ENCODE measurements around the gene FAM107A. TPM values are rescaled to one million over a fixed set of nuclear protein-coding genes. Genes with fewer than 3 reads are reported as not detected.

The FAM107A gene
- total RNA-seq, 2 donors from 2014 or later = not detected

- ATAC-seq (replicated peaks in 1 of 2) (peak; percentile 92 to 95), DNase-seq (peak; percentile 63 to 65)
- peaks cover 3% of the 10 kb centered on the region in 2 donors for H3K36me3 Mint-ChIP-seq (ENCODE audit: insufficient read depth in 2 of 2)
- H3K4me1 Mint-ChIP-seq (ENCODE audit: low read depth) = peaks cover 20% of the 10 kb centered on the region
- no peak overlapping the region for H3K27ac Mint-ChIP-seq
- H3K4me3 Mint-ChIP-seq = peak overlapping the region; percentile 89 to 94
- peaks cover 66% of the 10 kb centered on the region for H3K27me3 Mint-ChIP-seq (ENCODE audit: low read depth)
- H3K9me3 Mint-ChIP-seq = no peaks in the 10 kb centered on the region
Observed at GRCh38 chr3:58585005-58585786, 8.0 kb upstream of the FAM107A start.

- Mint-ChIP-seq H3K27ac (no peak overlapping the region), H3K27me3 (ENCODE audit: low read depth) (peaks cover 60% of the 10 kb centered on the region), H3K36me3 (ENCODE audit: insufficient read depth in 2 of 2) (peaks cover 3% of the 10 kb centered on the region in 2 donors)
Observed at GRCh38 chr3:58584690-58585004, 7.5 kb upstream of the FAM107A start.

GRCh38 chr3:58581328-58582091 is 4.3 kb upstream of the FAM107A start:
- DNase-seq = no peak
- Mint-ChIP-seq H3K27me3 (ENCODE audit: low read depth) (peaks cover 35% of the 10 kb centered on the region), H3K4me3 (no peak overlapping the region), H3K4me1 (ENCODE audit: low read depth) (peaks cover 20% of the 10 kb centered on the region), H3K9me3 (no peaks in the 10 kb centered on the region), H3K36me3 (ENCODE audit: insufficient read depth in 2 of 2) (peaks cover 3% of the 10 kb centered on the region in 2 donors), H3K27ac (no peak overlapping the region)
- no peak for ATAC-seq (replicated peaks in 1 of 2)

More at GRCh38 chr3:58584690-58585004, 7.5 kb upstream of the FAM107A start:
- Mint-ChIP-seq H3K4me1 (ENCODE audit: low read depth) (peaks cover 20% of the 10 kb centered on the region), H3K4me3 (peak overlapping the region; percentile 89 to 94), H3K9me3 (no peaks in the 10 kb centered on the region)
- DNase-seq = no peak
- peak in 1 of 2 donors; percentile 4 for ATAC-seq (replicated peaks in 1 of 2)

GRCh38 chr3:58580826-58581327 is 3.7 kb upstream of the FAM107A start:
- Mint-ChIP-seq H3K4me1 (ENCODE audit: low read depth) (peaks cover 14% of the 10 kb centered on the region), H3K27me3 (ENCODE audit: low read depth) (peaks cover 28% of the 10 kb centered on the region), H3K27ac (no peak overlapping the region), H3K36me3 (ENCODE audit: insufficient read depth in 2 of 2) (no peaks in the 10 kb centered on the region), H3K4me3 (no peak overlapping the region), H3K9me3 (no peaks in the 10 kb centered on the region)
- no peak for DNase-seq
- no peak for ATAC-seq (replicated peaks in 1 of 2)

- Mint-ChIP-seq H3K27ac (no peak overlapping the region), H3K27me3 (ENCODE audit: low read depth) (peaks cover 11% of the 10 kb centered on the region), H3K9me3 (no peaks in the 10 kb centered on the region), H3K36me3 (ENCODE audit: insufficient read depth in 2 of 2) (no peaks in the 10 kb centered on the region), H3K4me3 (no peak overlapping the region), H3K4me1 (ENCODE audit: low read depth) (no peaks in the 10 kb centered on the region)
- no peak for ATAC-seq (replicated peaks in 1 of 2)
- no peak for DNase-seq
Observed at GRCh38 chr3:58578873-58579272, 1.7 kb upstream of the FAM107A start.

- DNase-seq = no peak
- no peaks in the 10 kb centered on the region for H3K9me3 Mint-ChIP-seq
- no peak for ATAC-seq (replicated peaks in 1 of 2)
- H3K4me1 Mint-ChIP-seq (ENCODE audit: low read depth) = no peaks in the 10 kb centered on the region
- no peak overlapping the region for H3K4me3 Mint-ChIP-seq
- H3K27ac Mint-ChIP-seq = no peak overlapping the region
- H3K27me3 Mint-ChIP-seq (ENCODE audit: low read depth) = peaks cover 4% of the 10 kb centered on the region
- no peaks in the 10 kb centered on the region for H3K36me3 Mint-ChIP-seq (ENCODE audit: insufficient read depth in 2 of 2)
Observed at GRCh38 chr3:58576716-58577115, 475 bp downstream of the FAM107A start.

GRCh38 chr3:58575971-58576652 is 1.1 kb downstream of the FAM107A start:
- Mint-ChIP-seq H3K9me3 (no peaks in the 10 kb centered on the region), H3K4me1 (ENCODE audit: low read depth) (no peaks in the 10 kb centered on the region), H3K27ac (no peak overlapping the region), H3K36me3 (ENCODE audit: insufficient read depth in 2 of 2) (no peaks in the 10 kb centered on the region), H3K27me3 (ENCODE audit: low read depth) (no peaks in the 10 kb centered on the region), H3K4me3 (no peak overlapping the region)
- ATAC-seq (replicated peaks in 1 of 2) (no peak), DNase-seq (no peak)

DNA sequence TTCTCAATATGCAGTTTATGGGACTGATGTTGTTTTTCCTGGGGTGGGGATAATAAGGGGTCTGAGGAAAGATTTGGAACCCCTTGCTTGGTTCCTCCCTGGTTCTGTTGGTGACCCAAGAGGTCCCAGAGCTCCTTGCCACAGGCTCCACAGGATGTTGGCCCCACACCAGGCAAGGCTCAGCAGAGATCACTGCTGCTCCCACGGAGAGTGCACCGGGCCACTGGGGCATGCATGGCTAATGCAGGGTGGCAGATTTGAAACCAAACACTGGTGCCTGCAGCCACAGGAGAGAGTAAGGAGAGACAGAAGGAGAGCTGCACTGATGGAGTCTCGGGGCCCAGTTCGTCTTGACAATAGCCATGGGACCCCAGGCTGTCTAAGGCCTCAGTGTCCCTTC is 2.5 kb downstream of the FAM107A start:
- no peak overlapping the region for H3K4me3 Mint-ChIP-seq
- DNase-seq = no peak

DNA sequence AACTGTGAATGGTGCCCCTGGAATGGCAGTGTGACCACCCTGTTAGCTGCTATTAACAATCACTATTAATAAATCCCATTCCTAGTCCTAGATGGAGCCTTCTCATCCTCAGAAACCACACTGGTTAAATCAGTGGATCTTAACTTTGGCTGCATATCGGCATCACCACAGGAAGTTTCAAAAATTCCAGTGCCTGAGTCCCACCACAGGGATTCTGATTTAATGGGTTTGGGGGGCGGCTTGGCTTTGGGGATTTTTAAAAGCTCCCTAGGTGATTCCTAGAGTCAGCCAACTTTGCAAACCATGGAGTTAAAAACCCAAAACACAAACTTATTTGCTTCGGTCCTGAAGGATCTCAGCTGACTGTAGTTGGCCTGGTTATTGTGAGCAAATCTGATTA is 3.1 kb downstream of the FAM107A start:
- Mint-ChIP-seq H3K9me3 (no peaks in the 10 kb centered on the region), H3K4me3 (no peak overlapping the region)
- ATAC-seq (replicated peaks in 1 of 2) = no peak

More for the DNA sequence above, 2.5 kb downstream of the FAM107A start:
- no peak for ATAC-seq (replicated peaks in 1 of 2)
- Mint-ChIP-seq H3K27me3 (ENCODE audit: low read depth) (no peaks in the 10 kb centered on the region), H3K9me3 (no peaks in the 10 kb centered on the region), H3K36me3 (ENCODE audit: insufficient read depth in 2 of 2) (no peaks in the 10 kb centered on the region), H3K27ac (no peak overlapping the region), H3K4me1 (ENCODE audit: low read depth) (no peaks in the 10 kb centered on the region)

GRCh38 chr3:58573640-58574039 is 3.6 kb downstream of the FAM107A start:
- Mint-ChIP-seq H3K27me3 (ENCODE audit: low read depth) (no peaks in the 10 kb centered on the region), H3K36me3 (ENCODE audit: insufficient read depth in 2 of 2) (no peaks in the 10 kb centered on the region), H3K4me1 (ENCODE audit: low read depth) (peaks cover 5% of the 10 kb centered on the region), H3K4me3 (no peak overlapping the region), H3K9me3 (no peaks in the 10 kb centered on the region), H3K27ac (no peak overlapping the region)
- ATAC-seq (replicated peaks in 1 of 2) (no peak), DNase-seq (no peak)

More for the DNA sequence above, 3.1 kb downstream of the FAM107A start:
- H3K36me3 Mint-ChIP-seq (ENCODE audit: insufficient read depth in 2 of 2) = no peaks in the 10 kb centered on the region
- no peak overlapping the region for H3K27ac Mint-ChIP-seq
- peaks cover under 1% of the 10 kb centered on the region for H3K4me1 Mint-ChIP-seq (ENCODE audit: low read depth)
- no peaks in the 10 kb centered on the region for H3K27me3 Mint-ChIP-seq (ENCODE audit: low read depth)
- no peak for DNase-seq

DNA sequence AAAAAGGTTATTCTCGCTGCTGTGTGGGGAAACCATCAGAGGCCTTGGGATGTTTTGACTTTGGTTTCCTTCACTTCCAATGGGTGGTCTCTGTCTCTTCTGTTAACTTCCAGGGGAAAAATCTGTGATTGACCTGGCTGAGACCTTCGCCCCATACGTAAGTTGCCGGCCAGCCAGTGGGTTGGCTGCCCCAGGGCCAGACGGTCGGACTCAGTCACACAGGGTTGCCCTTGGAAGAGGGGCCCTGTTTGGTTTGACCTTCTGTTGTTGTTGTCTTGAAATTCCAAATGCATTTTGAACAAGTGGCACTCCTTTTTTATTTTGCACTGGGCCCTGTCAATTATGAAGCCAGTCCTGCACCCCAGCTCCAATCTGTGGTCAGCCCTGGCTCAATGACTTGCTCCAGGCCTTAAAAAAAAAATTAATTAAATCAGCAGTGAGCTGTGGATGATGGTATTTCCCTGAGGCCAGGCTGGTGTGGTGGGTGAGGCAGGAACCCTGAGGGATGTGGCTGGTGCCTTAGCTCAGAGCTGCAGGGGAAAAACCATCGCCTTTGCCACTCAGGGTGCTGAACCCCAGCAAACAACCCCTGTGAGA is 4.5 kb downstream of the FAM107A start:
- peaks cover 5% of the 10 kb centered on the region for H3K4me1 Mint-ChIP-seq (ENCODE audit: low read depth)
- no peak for ATAC-seq (replicated peaks in 1 of 2)
- no peak overlapping the region for H3K27ac Mint-ChIP-seq
- no peaks in the 10 kb centered on the region for H3K27me3 Mint-ChIP-seq (ENCODE audit: low read depth)
- no peak overlapping the region for H3K4me3 Mint-ChIP-seq
- DNase-seq = no peak
- H3K36me3 Mint-ChIP-seq (ENCODE audit: insufficient read depth in 2 of 2) = no peaks in the 10 kb centered on the region
- no peaks in the 10 kb centered on the region for H3K9me3 Mint-ChIP-seq

- Mint-ChIP-seq H3K9me3 (no peaks in the 10 kb centered on the region), H3K4me1 (ENCODE audit: low read depth) (peaks cover 5% of the 10 kb centered on the region), H3K27me3 (ENCODE audit: low read depth) (no peaks in the 10 kb centered on the region), H3K4me3 (no peak overlapping the region), H3K27ac (no peak overlapping the region), H3K36me3 (ENCODE audit: insufficient read depth in 2 of 2) (no peaks in the 10 kb centered on the region)
- no peak for DNase-seq
- no peak for ATAC-seq (replicated peaks in 1 of 2)
Observed at GRCh38 chr3:58572013-58572633, 5.1 kb downstream of the FAM107A start.
